ENCODE measurements around the gene KCNK13.

The KCNK13 gene

DNA sequence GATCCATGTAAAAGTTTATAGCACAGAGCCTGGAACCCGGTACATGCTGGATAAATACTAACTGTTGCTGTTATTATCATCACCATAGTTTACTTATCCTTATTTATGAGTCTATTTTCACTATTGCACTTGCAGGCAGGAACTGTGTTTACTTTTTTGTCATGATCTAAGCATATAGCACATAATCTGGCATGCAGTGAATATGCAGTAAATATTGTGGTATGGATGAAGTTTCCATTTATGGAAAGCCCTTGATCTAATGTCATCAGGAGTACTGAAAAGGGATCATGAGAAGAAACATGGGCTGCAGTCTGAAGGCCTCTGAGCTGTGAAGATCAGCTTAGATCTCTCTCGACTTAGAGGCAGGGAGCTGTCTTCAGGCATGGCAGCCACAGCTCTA is 91.6 kb downstream of the KCNK13 start:
- H3K36me3 ChIP-seq (ENCODE audit: control insufficient read depth, insufficient read depth, low read length) = no peaks in the 10 kb centered on the region
- H3K27ac ChIP-seq (ENCODE audit: insufficient read depth, low read length, poor library complexity, severe bottlenecking) = no peak overlapping the region
- H3K27me3 ChIP-seq (replicated peaks; ENCODE audit: control insufficient read depth, insufficient read depth, low read length, poor library complexity, severe bottlenecking) = peaks cover 2% of the 10 kb centered on the region
- no peaks in the 10 kb centered on the region for H3K4me1 ChIP-seq (ENCODE audit: control insufficient read depth, insufficient read depth, low read length, poor library complexity, severe bottlenecking)
- no peak for DNase-seq
- no peak overlapping the region for H3K4me3 ChIP-seq (ENCODE audit: insufficient read depth, low read depth, low read length, poor library complexity, severe bottlenecking)
- H3K9me3 ChIP-seq (ENCODE audit: control insufficient read depth, low read length) = no peaks in the 10 kb centered on the region

DNA sequence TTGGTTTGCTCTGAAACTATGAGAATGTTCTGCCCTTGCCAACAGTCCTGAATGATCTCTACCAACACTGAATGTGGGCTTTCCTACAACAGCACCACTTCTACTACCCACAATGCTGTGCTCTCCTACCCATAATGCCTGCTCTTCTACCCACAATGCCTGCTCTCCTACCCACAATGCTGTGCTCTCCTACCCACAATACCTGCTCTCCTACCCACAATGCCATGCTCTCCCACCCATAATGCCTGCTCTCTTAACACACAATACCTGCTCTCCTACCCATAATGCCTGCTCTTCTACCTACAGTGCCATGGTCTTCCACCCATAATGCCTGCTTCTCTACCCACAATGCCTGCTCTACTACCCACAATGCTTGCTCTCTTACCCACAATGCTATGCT is 92.3 kb downstream of the KCNK13 start:
- no peak for DNase-seq
- H3K4me3 ChIP-seq (ENCODE audit: insufficient read depth, low read depth, low read length, poor library complexity, severe bottlenecking) = no peak overlapping the region
- H3K27ac ChIP-seq (ENCODE audit: insufficient read depth, low read length, poor library complexity, severe bottlenecking) = no peak overlapping the region
- H3K27me3 ChIP-seq (replicated peaks; ENCODE audit: control insufficient read depth, insufficient read depth, low read length, poor library complexity, severe bottlenecking) = no peaks in the 10 kb centered on the region
- H3K4me1 ChIP-seq (ENCODE audit: control insufficient read depth, insufficient read depth, low read length, poor library complexity, severe bottlenecking) = no peaks in the 10 kb centered on the region
- no peaks in the 10 kb centered on the region for H3K36me3 ChIP-seq (ENCODE audit: control insufficient read depth, insufficient read depth, low read length)
- no peaks in the 10 kb centered on the region for H3K9me3 ChIP-seq (ENCODE audit: control insufficient read depth, low read length)

DNA sequence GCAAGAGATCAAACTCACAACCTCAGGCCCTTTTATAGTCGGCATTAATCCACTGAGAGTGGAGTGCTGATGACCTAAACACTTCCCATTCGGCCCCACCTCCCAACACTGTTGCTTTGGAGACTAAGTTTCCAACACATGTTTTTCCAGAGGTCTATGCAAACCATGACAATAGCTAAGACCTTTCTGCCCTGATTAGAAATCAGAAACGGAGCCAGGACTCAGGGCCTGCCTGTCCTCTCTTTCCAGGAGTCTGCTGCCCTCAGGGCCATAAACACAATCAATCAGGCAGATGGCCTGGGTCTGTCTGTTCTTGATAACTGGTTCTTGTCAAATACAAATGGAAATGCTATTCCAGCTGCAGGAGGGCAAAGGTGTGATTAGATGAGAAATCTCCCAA is 97.4 kb downstream of the KCNK13 start:
- H3K27ac ChIP-seq (ENCODE audit: insufficient read depth, low read length, poor library complexity, severe bottlenecking) = no peak overlapping the region
- no peaks in the 10 kb centered on the region for H3K27me3 ChIP-seq (replicated peaks; ENCODE audit: control insufficient read depth, insufficient read depth, low read length, poor library complexity, severe bottlenecking)
- no peaks in the 10 kb centered on the region for H3K36me3 ChIP-seq (ENCODE audit: control insufficient read depth, insufficient read depth, low read length)
- no peak overlapping the region for H3K4me3 ChIP-seq (ENCODE audit: insufficient read depth, low read depth, low read length, poor library complexity, severe bottlenecking)
- no peaks in the 10 kb centered on the region for H3K9me3 ChIP-seq (ENCODE audit: control insufficient read depth, low read length)
- DNase-seq = no peak
- no peaks in the 10 kb centered on the region for H3K4me1 ChIP-seq (ENCODE audit: control insufficient read depth, insufficient read depth, low read length, poor library complexity, severe bottlenecking)

DNA sequence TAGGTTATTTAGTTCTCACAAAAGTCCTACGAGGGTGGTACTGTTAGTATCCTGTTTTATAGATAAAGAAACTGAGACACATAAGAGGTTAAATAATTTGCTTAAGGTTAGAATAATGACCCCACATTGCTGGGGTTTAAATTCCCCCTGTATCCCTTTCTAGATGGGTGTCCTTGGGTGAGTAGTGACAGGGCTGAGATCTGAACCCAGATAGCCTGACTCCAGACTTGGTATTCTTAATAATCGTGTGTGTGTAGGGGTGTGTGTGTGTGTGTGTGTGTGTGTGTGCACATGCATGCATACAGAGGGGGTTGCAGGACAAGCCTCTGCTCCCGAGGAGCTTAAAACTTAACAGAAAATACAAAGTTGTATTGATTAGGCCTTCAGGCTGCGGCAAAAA is 97.9 kb downstream of the KCNK13 start:
- no peak overlapping the region for H3K27ac ChIP-seq (ENCODE audit: insufficient read depth, low read length, poor library complexity, severe bottlenecking)
- no peaks in the 10 kb centered on the region for H3K27me3 ChIP-seq (replicated peaks; ENCODE audit: control insufficient read depth, insufficient read depth, low read length, poor library complexity, severe bottlenecking)
- no peak overlapping the region for H3K4me3 ChIP-seq (ENCODE audit: insufficient read depth, low read depth, low read length, poor library complexity, severe bottlenecking)
- no peak for DNase-seq
- H3K9me3 ChIP-seq (ENCODE audit: control insufficient read depth, low read length) = no peaks in the 10 kb centered on the region
- no peaks in the 10 kb centered on the region for H3K36me3 ChIP-seq (ENCODE audit: control insufficient read depth, insufficient read depth, low read length)
- no peaks in the 10 kb centered on the region for H3K4me1 ChIP-seq (ENCODE audit: control insufficient read depth, insufficient read depth, low read length, poor library complexity, severe bottlenecking)

DNA sequence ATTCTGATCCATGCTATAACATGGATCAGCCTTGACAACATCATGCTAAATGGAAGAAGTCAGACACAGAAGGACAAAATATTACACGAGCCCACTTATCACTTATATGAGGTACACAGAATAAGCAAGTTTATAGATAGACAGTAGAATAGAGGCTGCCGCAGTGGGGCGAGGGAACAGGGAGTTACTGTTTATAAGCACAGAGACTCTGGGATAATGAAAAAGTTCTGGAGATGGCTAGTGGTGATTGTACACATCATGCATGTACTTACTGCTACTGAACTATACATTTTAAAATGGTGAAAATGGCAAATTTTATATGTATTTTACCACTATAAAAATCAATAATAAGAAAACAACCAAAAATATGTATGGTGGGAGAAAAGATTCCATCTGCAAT is 99.3 kb downstream of the KCNK13 start:
- Histone ChIP-seq H3K36me3 (ENCODE audit: control insufficient read depth, insufficient read depth, low read length) (no peaks in the 10 kb centered on the region), H3K4me3 (ENCODE audit: insufficient read depth, low read depth, low read length, poor library complexity, severe bottlenecking) (no peak overlapping the region), H3K27ac (ENCODE audit: insufficient read depth, low read length, poor library complexity, severe bottlenecking) (no peak overlapping the region), H3K27me3 (replicated peaks; ENCODE audit: control insufficient read depth, insufficient read depth, low read length, poor library complexity, severe bottlenecking) (no peaks in the 10 kb centered on the region), H3K9me3 (ENCODE audit: control insufficient read depth, low read length) (no peaks in the 10 kb centered on the region), H3K4me1 (ENCODE audit: control insufficient read depth, insufficient read depth, low read length, poor library complexity, severe bottlenecking) (no peaks in the 10 kb centered on the region)
- DNase-seq = no peak

DNA sequence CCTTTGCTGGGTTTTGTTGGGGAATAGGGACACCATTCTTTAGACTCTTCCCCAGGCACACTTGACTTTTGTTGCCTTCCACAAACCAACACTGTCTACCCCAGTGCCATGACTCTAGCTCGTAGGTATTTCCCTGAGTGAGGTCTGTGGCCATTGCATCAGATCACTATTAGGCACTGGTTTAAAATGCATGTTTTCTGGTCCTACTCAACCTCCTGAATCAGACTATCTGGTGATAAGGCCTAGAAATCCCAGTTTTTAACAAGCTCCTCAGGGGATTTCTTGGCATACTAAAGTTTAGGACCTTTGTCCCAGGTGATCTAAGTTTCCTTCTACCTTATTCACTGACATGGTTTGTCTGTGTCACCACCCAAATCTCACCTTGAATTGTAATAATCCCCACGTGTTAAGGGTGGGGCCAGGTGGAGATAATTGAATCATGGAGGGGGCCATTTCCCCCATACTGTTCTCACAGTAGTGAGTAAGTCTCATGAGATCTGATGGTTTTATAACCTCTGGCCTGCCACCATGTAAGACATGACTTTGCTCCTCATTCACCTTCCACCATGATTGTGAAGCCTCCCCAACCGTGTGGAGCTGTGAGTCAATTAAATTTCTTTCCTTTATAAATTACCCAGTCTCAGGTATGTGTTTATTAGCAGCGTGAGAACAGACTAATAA is 106.8 kb downstream of the KCNK13 start:
- Histone ChIP-seq H3K27ac (ENCODE audit: insufficient read depth, low read length, poor library complexity, severe bottlenecking) (no peak overlapping the region), H3K27me3 (replicated peaks; ENCODE audit: control insufficient read depth, insufficient read depth, low read length, poor library complexity, severe bottlenecking) (no peaks in the 10 kb centered on the region), H3K4me3 (ENCODE audit: insufficient read depth, low read depth, low read length, poor library complexity, severe bottlenecking) (no peak overlapping the region), H3K4me1 (ENCODE audit: control insufficient read depth, insufficient read depth, low read length, poor library complexity, severe bottlenecking) (no peaks in the 10 kb centered on the region), H3K36me3 (ENCODE audit: control insufficient read depth, insufficient read depth, low read length) (no peaks in the 10 kb centered on the region), H3K9me3 (ENCODE audit: control insufficient read depth, low read length) (no peaks in the 10 kb centered on the region)
- DNase-seq = no peak

DNA sequence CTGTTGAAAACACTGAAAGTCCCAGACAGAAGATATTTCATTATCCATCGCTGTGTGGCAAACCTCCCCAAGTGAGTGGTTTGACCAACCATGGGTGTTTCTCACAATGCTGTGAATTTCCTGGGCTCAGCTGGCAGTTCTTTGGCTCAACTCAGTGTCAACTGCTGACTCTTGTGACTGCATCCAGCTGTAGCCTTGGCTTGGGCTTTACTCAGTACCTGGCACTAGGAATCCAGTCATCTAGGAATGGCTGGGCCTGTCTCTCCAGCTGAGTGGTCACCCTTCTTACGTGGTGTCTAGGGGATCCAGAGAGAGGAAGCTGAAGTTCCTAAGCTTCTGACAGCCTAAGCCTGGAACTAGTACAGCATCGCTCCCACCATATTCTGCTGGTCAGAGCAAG is 113.8 kb downstream of the KCNK13 start:
- H3K36me3 ChIP-seq (ENCODE audit: control insufficient read depth, insufficient read depth, low read length) = no peaks in the 10 kb centered on the region
- H3K4me3 ChIP-seq (ENCODE audit: insufficient read depth, low read depth, low read length, poor library complexity, severe bottlenecking) = no peak overlapping the region
- H3K27ac ChIP-seq (ENCODE audit: insufficient read depth, low read length, poor library complexity, severe bottlenecking) = no peak overlapping the region
- no peaks in the 10 kb centered on the region for H3K9me3 ChIP-seq (ENCODE audit: control insufficient read depth, low read length)
- no peaks in the 10 kb centered on the region for H3K27me3 ChIP-seq (replicated peaks; ENCODE audit: control insufficient read depth, insufficient read depth, low read length, poor library complexity, severe bottlenecking)
- no peak for DNase-seq
- no peaks in the 10 kb centered on the region for H3K4me1 ChIP-seq (ENCODE audit: control insufficient read depth, insufficient read depth, low read length, poor library complexity, severe bottlenecking)

DNA sequence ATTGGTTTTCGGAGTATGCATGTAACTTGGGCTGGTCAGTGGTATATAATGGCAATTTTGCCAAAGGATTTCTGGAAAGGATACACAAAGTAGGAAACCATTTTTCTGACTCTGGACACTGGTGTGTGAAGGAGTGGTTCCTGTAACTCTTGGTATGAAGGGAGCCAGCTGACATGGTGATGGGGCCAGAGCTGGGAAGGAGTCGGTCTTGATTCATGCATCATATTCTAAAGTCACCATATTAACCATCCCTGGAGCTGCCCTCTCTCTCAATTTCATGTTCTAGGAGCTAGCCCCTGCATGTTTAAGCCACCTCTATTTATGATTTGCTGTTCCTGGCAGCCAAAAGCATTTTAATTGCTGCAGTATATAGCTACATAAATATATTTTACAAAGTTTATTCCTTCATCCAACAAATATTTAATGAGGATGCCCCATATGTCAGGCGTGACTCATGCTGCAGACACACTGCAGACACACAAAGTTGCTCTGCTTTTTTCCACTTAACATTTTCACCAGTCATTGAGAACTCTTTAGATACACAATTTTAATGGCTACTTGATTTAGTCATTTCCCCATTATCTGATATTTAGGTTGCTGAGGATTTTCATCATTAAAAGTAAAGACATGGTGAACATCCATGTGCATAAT is 115.9 kb downstream of the KCNK13 start:
- no peak overlapping the region for H3K4me3 ChIP-seq (ENCODE audit: insufficient read depth, low read depth, low read length, poor library complexity, severe bottlenecking)
- H3K27ac ChIP-seq (ENCODE audit: insufficient read depth, low read length, poor library complexity, severe bottlenecking) = no peak overlapping the region
- DNase-seq = no peak
- no peaks in the 10 kb centered on the region for H3K4me1 ChIP-seq (ENCODE audit: control insufficient read depth, insufficient read depth, low read length, poor library complexity, severe bottlenecking)
- no peaks in the 10 kb centered on the region for H3K9me3 ChIP-seq (ENCODE audit: control insufficient read depth, low read length)
- no peaks in the 10 kb centered on the region for H3K36me3 ChIP-seq (ENCODE audit: control insufficient read depth, insufficient read depth, low read length)
- no peaks in the 10 kb centered on the region for H3K27me3 ChIP-seq (replicated peaks; ENCODE audit: control insufficient read depth, insufficient read depth, low read length, poor library complexity, severe bottlenecking)

DNA sequence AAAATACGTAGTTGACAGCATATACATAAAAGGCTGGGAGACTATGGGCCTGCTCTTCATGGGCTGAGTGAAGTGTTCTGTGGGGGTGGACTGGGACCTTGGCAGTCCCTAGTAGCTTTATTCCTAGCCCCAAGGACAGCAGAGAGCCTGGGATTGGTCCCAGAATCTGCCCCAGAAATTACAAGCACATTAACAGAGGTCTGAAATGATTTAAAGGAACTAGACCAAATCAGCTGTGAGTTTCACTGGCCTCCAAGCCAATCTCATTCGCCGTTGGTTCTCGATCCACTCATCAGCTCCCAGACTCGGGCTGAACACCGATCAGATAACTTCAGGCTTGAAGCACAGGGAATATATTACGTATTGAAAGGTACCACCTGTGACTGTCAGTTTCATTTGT is 117.6 kb downstream of the KCNK13 start:
- DNase-seq = no peak
- H3K27ac ChIP-seq (ENCODE audit: insufficient read depth, low read length, poor library complexity, severe bottlenecking) = no peak overlapping the region
- no peaks in the 10 kb centered on the region for H3K9me3 ChIP-seq (ENCODE audit: control insufficient read depth, low read length)
- no peak overlapping the region for H3K4me3 ChIP-seq (ENCODE audit: insufficient read depth, low read depth, low read length, poor library complexity, severe bottlenecking)
- no peaks in the 10 kb centered on the region for H3K36me3 ChIP-seq (ENCODE audit: control insufficient read depth, insufficient read depth, low read length)
- no peaks in the 10 kb centered on the region for H3K4me1 ChIP-seq (ENCODE audit: control insufficient read depth, insufficient read depth, low read length, poor library complexity, severe bottlenecking)
- no peaks in the 10 kb centered on the region for H3K27me3 ChIP-seq (replicated peaks; ENCODE audit: control insufficient read depth, insufficient read depth, low read length, poor library complexity, severe bottlenecking)

DNA sequence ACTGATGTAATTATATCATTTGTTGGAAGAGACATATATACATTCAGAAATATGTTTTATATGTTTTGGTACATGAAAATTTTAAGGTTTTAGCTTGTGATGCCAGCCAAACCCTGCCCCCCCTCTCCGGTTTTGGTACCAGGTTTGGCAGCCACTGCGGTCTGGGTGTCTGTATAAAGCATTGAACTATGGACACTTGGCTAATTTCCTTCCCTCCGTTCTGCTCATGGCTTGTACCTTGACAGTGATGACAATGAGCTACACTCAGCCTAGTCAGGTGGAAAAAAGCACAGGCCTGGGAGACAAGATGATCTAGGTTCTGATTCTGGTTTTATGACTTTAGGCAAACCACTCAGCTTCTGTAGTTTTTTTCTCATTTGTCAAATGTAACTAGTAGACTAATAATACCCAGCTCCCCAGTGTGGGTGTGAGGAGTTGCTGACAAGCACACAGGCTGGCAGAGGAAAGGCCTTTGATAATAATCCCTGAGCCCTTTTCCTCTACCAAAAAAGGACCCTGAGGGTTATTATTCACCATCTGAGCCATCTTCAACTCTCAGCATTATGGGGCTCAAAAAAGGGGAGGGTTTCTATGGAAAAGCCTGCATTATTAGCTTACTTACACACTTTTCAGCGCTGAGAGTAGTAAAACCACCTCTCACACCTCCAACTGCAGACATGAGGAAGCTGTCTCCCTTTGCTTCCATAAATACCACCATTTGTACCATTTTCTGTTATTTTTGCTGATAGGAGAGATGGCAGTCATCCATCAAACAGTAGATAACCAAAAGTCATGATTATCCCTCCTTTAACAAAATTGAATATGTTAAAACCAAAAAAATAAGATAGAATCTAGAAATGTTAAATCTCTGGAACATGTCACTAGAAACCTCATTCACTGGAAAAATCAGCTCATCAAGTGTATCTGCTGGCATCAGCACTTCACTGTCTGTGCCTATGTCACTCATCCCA is 118.3 kb downstream of the KCNK13 start:
- no peaks in the 10 kb centered on the region for H3K4me1 ChIP-seq (ENCODE audit: control insufficient read depth, insufficient read depth, low read length, poor library complexity, severe bottlenecking)
- no peaks in the 10 kb centered on the region for H3K36me3 ChIP-seq (ENCODE audit: control insufficient read depth, insufficient read depth, low read length)
- no peaks in the 10 kb centered on the region for H3K9me3 ChIP-seq (ENCODE audit: control insufficient read depth, low read length)
- H3K27me3 ChIP-seq (replicated peaks; ENCODE audit: control insufficient read depth, insufficient read depth, low read length, poor library complexity, severe bottlenecking) = no peaks in the 10 kb centered on the region
- H3K27ac ChIP-seq (ENCODE audit: insufficient read depth, low read length, poor library complexity, severe bottlenecking) = no peak overlapping the region
- no peak for DNase-seq
- no peak overlapping the region for H3K4me3 ChIP-seq (ENCODE audit: insufficient read depth, low read depth, low read length, poor library complexity, severe bottlenecking)
